ENCODE data around the gene FRRS1. TPM values are rescaled to one million over a fixed set of nuclear protein-coding genes. Genes with fewer than 3 reads are reported as not detected.

Gene FRRS1
- total and polyA plus RNA-seq, 3 donors from 2014 or later: 1.7 to 7.6 (median 6.1) TPM

GRCh38 chr1:99731384-99731783, 35.1 kb downstream of the FRRS1 start:
- intact Hi-C loops (cut with DNase I; ENCODE audit: low total_unique reads): no loop called here
- no peak for DNase-seq
- no peaks in the 10 kb centered on the region for H3K9me3 ChIP-seq
- H3K4me3 ChIP-seq: no peak overlapping the region
- H3K36me3 ChIP-seq (ENCODE audit: low read depth, missing control alignments): no peaks in the 10 kb centered on the region
- H3K4me1 ChIP-seq: no peaks in the 10 kb centered on the region
- TF ChIP-seq CTCF (IDR thresholded peaks at IDR 0.05): no peak
- TF ChIP-seq POLR2A (IDR thresholded peaks at IDR 0.05): no peak
- 91 to 94% methylated on average over 1 of the region's 1 CpG for WGBS, 2 donors
- H3K27me3 ChIP-seq: no peaks in the 10 kb centered on the region
- H3K27ac ChIP-seq: no peak overlapping the region

GRCh38 chr1:99728494-99729235, 37.8 kb downstream of the FRRS1 start:
- intact Hi-C loops (cut with DNase I; ENCODE audit: low total_unique reads): no loop called here
- no peak for DNase-seq
- Histone ChIP-seq H3K4me1 (no peaks in the 10 kb centered on the region), H3K27ac (no peak overlapping the region), H3K9me3 (no peaks in the 10 kb centered on the region), H3K4me3 (no peak overlapping the region), H3K36me3 (ENCODE audit: low read depth, missing control alignments) (no peaks in the 10 kb centered on the region), H3K27me3 (no peaks in the 10 kb centered on the region)
- 66 to 76% methylated on average over 4 of the region's 4 CpGs for WGBS, 2 donors
- TF ChIP-seq CTCF (IDR thresholded peaks at IDR 0.05) (peak in 2 of 3 experiments; percentile 24 to 55), POLR2A (IDR thresholded peaks at IDR 0.05) (no peak)

- no peaks in the 10 kb centered on the region for H3K27me3 ChIP-seq
- WGBS, 2 donors: 82 to 94% methylated on average over 4 of the region's 4 CpGs
- TF ChIP-seq POLR2A (IDR thresholded peaks at IDR 0.05): no peak
- TF ChIP-seq CTCF (IDR thresholded peaks at IDR 0.05): no peak
- no peaks in the 10 kb centered on the region for H3K4me1 ChIP-seq
- H3K36me3 ChIP-seq (ENCODE audit: low read depth, missing control alignments): no peaks in the 10 kb centered on the region
- H3K4me3 ChIP-seq: no peak overlapping the region
- intact Hi-C loops (cut with DNase I; ENCODE audit: low total_unique reads): no loop called here
- H3K9me3 ChIP-seq: no peaks in the 10 kb centered on the region
- DNase-seq: no peak
- no peak overlapping the region for H3K27ac ChIP-seq
These were observed 38.8 kb downstream of the FRRS1 start for GRCh38 chr1:99727575-99728185.

GRCh38 chr1:99726818-99727217, 39.6 kb downstream of the FRRS1 start:
- intact Hi-C loops (cut with DNase I; ENCODE audit: low total_unique reads): no loop called here
- no peaks in the 10 kb centered on the region for H3K27me3 ChIP-seq
- H3K36me3 ChIP-seq (ENCODE audit: low read depth, missing control alignments): no peaks in the 10 kb centered on the region
- WGBS, 2 donors: 89 to 100% methylated on average over 2 of the region's 2 CpGs
- no peak overlapping the region for H3K27ac ChIP-seq
- no peak for TF ChIP-seq POLR2A (IDR thresholded peaks at IDR 0.05)
- TF ChIP-seq CTCF (IDR thresholded peaks at IDR 0.05): no peak
- DNase-seq: no peak
- H3K4me1 ChIP-seq: no peaks in the 10 kb centered on the region
- no peaks in the 10 kb centered on the region for H3K9me3 ChIP-seq
- no peak overlapping the region for H3K4me3 ChIP-seq
